ENCODE data around the gene PRB4.

PRB4 gene

DNA sequence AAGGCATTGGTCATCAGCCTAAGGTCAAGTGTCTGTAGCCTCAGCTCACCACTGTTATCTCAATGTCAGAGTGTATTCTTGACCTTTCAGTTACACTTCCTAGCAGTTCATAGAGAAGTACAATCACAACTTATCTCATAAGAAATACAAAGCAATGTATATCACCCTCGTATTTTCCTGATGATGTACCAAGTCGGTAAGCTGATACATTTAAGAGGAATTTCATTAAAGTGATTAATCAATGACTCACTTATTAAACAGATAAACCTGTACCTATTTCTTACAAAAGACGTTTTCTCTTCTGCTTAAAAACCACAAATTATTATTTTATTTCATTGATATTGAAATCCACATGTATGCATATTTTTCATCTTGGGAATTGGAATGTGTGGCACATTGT lies 36.8 kb downstream of the PRB4 start:
- DNase-seq (ENCODE audit: low read depth, low spot score): no peak
- H3K9me3 ChIP-seq (ENCODE audit: insufficient read depth, low read length): no peaks in the 10 kb centered on the region
- H3K4me3 ChIP-seq (ENCODE audit: insufficient read length, low read depth): no peak overlapping the region
- no peaks in the 10 kb centered on the region for H3K27me3 ChIP-seq (ENCODE audit: insufficient read depth, insufficient read length)
- no peaks in the 10 kb centered on the region for H3K4me1 ChIP-seq (ENCODE audit: insufficient read depth, insufficient read length)
- no peak overlapping the region for H3K9ac ChIP-seq (ENCODE audit: insufficient read length, low read depth)
- no peaks in the 10 kb centered on the region for H3K36me3 ChIP-seq (ENCODE audit: insufficient read depth, insufficient read length, low read length)
- TF ChIP-seq ZNF274 (IDR thresholded peaks at IDR 0.05; ENCODE audit: low read depth, low read length) (no peak), SUZ12 (IDR thresholded peaks at IDR 0.05; ENCODE audit: extremely low read depth, insufficient read depth, insufficient read length) (no peak), YY1 (IDR thresholded peaks at IDR 0.05; ENCODE audit: insufficient read depth, insufficient read length) (no peak)

DNA sequence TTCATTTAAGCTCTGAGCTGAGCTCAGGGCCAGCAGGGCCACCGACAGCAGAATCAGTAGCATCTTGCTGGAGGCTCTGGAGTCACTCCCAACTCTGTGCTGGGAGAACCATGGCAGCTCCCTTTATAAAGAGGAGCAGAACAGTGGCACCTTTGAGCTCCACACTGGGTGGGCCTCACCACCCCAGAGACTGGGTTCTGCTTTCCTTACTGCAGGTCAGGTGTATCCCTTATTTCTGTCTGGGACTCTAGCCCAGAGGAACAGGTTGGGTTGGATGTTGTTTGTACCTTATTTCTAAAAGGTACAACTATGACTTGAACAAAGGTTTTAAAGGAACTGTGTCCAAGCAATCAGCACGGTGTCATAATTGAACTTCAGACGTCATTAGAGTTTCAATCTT lies 40.6 kb downstream of the PRB4 start, which contains the start of gene PRB3:
Gene PRB3, minus strand, starts transcription at position 101 of the 400 bp plus-strand sequence. Its CDS starts 38 bp downstream, at position 63.
- Histone ChIP-seq H3K27me3 (ENCODE audit: insufficient read depth, insufficient read length) (no peaks in the 10 kb centered on the region), H3K9me3 (ENCODE audit: insufficient read depth, low read length) (no peaks in the 10 kb centered on the region), H3K36me3 (ENCODE audit: insufficient read depth, insufficient read length, low read length) (no peaks in the 10 kb centered on the region), H3K4me3 (ENCODE audit: insufficient read length, low read depth) (no peak within 1 kb of the TSS), H3K4me1 (ENCODE audit: insufficient read depth, insufficient read length) (no peaks in the 10 kb centered on the region), H3K9ac (ENCODE audit: insufficient read length, low read depth) (no peak within 1 kb of the TSS)
- no peak for DNase-seq (ENCODE audit: low read depth, low spot score)
- TF ChIP-seq YY1 (IDR thresholded peaks at IDR 0.05; ENCODE audit: insufficient read depth, insufficient read length) (no peak), ZNF274 (IDR thresholded peaks at IDR 0.05; ENCODE audit: low read depth, low read length) (no peak), SUZ12 (IDR thresholded peaks at IDR 0.05; ENCODE audit: extremely low read depth, insufficient read depth, insufficient read length) (no peak)

DNA sequence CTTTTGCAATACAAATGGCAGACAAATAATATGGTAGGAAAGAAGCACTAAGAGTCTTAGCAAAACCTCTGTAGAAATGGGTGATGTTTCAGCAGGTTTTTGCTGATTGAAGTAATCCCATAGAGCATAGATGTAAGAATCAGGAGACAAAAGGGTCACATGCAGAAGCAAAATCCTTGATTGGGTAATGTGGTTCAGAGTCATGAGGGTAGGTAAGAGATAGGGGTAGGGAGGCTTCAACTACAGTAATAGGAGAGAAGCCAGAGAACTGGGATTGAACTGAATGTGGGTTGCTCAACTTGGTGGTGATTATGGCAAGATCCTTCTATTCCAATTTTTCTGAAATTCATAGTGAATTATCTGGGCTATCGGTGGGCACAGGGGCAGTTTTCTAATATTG lies 45.7 kb downstream of the PRB4 start:
- Histone ChIP-seq H3K27me3 (ENCODE audit: insufficient read depth, insufficient read length) (no peaks in the 10 kb centered on the region), H3K36me3 (ENCODE audit: insufficient read depth, insufficient read length, low read length) (no peaks in the 10 kb centered on the region), H3K9ac (ENCODE audit: insufficient read length, low read depth) (no peak overlapping the region), H3K4me1 (ENCODE audit: insufficient read depth, insufficient read length) (no peaks in the 10 kb centered on the region), H3K4me3 (ENCODE audit: insufficient read length, low read depth) (no peak overlapping the region), H3K9me3 (ENCODE audit: insufficient read depth, low read length) (no peaks in the 10 kb centered on the region)
- no peak for DNase-seq (ENCODE audit: low read depth, low spot score)
- TF ChIP-seq YY1 (IDR thresholded peaks at IDR 0.05; ENCODE audit: insufficient read depth, insufficient read length): no peak
- TF ChIP-seq ZNF274 (IDR thresholded peaks at IDR 0.05; ENCODE audit: low read depth, low read length): no peak
- TF ChIP-seq SUZ12 (IDR thresholded peaks at IDR 0.05; ENCODE audit: extremely low read depth, insufficient read depth, insufficient read length): no peak

Data from NT2/D1 (cell line).